ENCODE results near the gene NOC2L. TPM values are rescaled to one million over a fixed set of nuclear protein-coding genes. Genes with fewer than 3 reads are reported as not detected.
"Not testable (repeated sequence)": the region's sequence is repeated elsewhere in the genome, so short reads cannot be mapped to it uniquely, and the experiment has no call there.

The NOC2L gene
- total RNA-seq, 1 donor from 2014 or later = 106 TPM

DNA sequence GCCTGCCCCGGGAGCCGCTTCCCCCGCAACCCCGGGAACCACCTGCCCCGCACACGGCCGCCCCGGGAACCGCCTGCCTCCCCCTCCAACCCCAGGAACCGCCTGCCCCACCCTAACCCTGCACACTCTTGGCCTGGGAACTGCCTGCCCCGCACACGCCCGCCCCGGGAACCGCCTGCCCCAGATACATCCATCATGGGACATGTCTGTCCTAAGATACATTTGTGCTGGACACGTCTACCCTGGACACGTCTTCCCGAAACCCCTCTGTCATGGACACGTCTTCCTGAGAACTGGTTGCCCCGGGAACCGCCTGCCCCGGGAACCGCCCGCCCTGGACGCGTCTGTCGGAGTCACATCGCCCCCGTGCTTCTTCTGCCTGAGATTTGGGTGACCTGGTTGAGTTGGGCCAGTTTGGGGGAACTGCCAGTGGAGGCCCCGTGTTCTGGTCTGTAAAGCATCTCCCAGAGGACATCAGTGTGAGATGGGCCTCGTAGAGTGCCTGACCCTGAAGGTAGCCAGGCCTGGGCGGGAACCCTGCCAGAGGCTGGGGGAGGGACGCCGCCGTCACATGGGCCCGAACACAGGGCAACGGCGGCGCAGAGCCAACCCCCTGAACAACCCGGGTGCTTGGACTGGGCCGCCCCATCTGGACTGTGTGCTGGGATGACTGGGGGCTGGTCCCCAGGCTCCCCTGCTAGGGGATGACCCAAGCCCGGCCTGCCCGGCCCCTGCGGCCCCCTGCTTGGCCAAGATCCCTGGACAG lies 19.2 kb upstream of the NOC2L start:
- Mint-ChIP-seq H3K27ac (ENCODE audit: unreplicated experiment) (no peak overlapping the region), H3K4me1 (peaks cover 3% of the 10 kb centered on the region), H3K9me3 (peaks cover 3% of the 10 kb centered on the region), H3K27me3 (ENCODE audit: low read depth) (peaks cover 24% of the 10 kb centered on the region), H3K4me3 (no peak overlapping the region), H3K36me3 (ENCODE audit: low read depth) (peaks cover 3% of the 10 kb centered on the region)
- TF ChIP-seq, protein P1, sequence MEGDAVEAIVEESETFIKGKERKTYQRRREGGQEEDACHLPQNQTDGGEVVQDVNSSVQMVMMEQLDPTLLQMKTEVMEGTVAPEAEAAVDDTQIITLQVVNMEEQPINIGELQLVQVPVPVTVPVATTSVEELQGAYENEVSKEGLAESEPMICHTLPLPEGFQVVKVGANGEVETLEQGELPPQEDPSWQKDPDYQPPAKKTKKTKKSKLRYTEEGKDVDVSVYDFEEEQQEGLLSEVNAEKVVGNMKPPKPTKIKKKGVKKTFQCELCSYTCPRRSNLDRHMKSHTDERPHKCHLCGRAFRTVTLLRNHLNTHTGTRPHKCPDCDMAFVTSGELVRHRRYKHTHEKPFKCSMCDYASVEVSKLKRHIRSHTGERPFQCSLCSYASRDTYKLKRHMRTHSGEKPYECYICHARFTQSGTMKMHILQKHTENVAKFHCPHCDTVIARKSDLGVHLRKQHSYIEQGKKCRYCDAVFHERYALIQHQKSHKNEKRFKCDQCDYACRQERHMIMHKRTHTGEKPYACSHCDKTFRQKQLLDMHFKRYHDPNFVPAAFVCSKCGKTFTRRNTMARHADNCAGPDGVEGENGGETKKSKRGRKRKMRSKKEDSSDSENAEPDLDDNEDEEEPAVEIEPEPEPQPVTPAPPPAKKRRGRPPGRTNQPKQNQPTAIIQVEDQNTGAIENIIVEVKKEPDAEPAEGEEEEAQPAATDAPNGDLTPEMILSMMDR (conservative IDR thresholded peaks at IDR 0.05) = no peak
- no peak for DNase-seq (ENCODE audit: low read depth, low spot score)

DNA sequence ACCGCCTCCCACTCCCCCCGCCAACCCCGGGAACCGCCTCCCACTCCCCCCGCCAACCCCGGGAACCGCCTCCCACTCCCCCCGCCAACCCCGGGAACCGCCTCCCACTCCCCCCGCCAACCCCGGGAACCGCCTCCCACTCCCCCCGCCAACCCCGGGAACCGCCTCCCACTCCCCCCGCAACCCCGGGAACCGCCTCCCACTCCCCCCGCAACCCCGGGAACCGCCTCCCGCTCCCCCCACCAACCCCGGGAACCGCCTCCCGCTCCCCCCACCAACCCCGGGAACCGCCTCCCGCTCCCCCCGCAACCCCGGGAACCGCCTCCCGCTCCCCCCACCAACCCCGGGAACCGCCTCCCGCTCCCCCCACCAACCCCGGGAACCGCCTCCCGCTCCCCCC lies 17.7 kb upstream of the NOC2L start:
- not testable (repeated sequence) for H3K27ac Mint-ChIP-seq (ENCODE audit: unreplicated experiment); H3K9me3 Mint-ChIP-seq; DNase-seq (ENCODE audit: low read depth, low spot score); H3K4me3 Mint-ChIP-seq; H3K4me1 Mint-ChIP-seq; H3K36me3 Mint-ChIP-seq (ENCODE audit: low read depth)
- peaks cover 22% of the 10 kb centered on the region for H3K27me3 Mint-ChIP-seq (ENCODE audit: low read depth)

DNA sequence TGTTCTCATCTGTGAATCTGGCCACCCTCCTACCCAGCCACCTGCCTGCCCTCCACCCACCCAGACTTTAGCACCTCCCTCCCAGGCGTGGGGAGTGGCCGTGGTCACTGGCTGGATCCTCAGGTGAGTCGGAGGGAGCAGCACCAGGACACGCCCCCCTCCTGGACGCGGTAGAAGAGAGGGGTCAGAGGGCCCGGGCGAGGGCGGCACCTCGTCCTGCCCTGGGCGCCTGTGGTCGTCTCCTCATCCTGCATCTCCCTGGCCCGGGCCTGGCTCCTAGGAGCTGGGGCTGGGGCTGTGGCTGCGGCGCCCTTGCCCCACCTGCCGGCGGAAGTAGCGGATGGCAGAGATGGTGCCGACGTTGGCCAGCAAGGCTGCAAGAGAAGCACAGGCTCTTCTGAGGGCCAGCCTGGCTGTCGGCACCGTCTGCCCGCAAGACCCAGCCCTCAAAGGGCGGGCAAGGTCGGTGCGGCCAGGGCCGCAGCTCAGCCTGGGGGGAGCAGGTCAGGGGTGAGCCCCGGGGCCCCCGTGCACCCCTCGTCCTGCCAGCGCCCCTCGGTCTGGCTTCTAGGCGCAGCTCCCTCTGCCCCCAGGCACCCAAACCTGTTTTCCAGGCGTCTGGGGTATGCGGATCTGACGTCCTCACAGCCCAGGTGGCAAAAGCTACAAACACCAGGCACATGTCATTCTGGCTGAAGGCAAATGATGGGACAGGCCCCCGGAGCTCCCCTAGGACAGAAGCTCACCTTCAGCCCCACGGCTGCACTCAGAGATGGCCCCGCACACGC lies 17.0 kb upstream of the NOC2L start:
- DNase-seq (ENCODE audit: low read depth, low spot score) = peak; percentile 71
- H3K4me3 Mint-ChIP-seq = no peak overlapping the region
- H3K36me3 Mint-ChIP-seq (ENCODE audit: low read depth) = peaks cover 3% of the 10 kb centered on the region
- peaks cover 28% of the 10 kb centered on the region for H3K27me3 Mint-ChIP-seq (ENCODE audit: low read depth)
- TF ChIP-seq, protein P1 (conservative IDR thresholded peaks at IDR 0.05) = peak; percentile 82
- H3K27ac Mint-ChIP-seq (ENCODE audit: unreplicated experiment) = no peak overlapping the region
- peaks cover 3% of the 10 kb centered on the region for H3K9me3 Mint-ChIP-seq
- peaks cover 3% of the 10 kb centered on the region for H3K4me1 Mint-ChIP-seq

DNA sequence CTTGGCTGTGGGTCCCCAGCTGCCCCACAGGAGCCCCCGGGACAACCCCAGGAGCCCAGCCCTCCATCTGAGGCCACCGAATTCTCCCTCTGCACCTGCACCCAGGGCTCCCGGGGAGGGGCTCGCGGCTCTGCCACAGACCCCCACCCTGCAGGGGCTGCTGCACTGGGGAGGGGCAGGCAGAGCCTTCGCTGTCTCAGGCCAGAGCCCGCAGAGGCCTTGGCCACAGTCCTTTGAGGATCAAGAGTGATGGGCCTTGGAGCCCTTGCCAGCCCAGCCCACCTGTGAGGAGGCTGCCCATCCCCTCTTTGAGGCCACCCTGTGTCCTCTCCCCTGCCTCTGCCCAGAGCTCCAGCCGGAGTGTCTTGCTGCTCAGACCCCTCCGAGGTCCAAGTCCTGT lies 16.3 kb upstream of the NOC2L start:
- peaks cover 3% of the 10 kb centered on the region for H3K4me1 Mint-ChIP-seq
- no peak overlapping the region for H3K4me3 Mint-ChIP-seq
- peaks cover 3% of the 10 kb centered on the region for H3K36me3 Mint-ChIP-seq (ENCODE audit: low read depth)
- peaks cover 30% of the 10 kb centered on the region for H3K27me3 Mint-ChIP-seq (ENCODE audit: low read depth)
- peaks cover 3% of the 10 kb centered on the region for H3K9me3 Mint-ChIP-seq
- H3K27ac Mint-ChIP-seq (ENCODE audit: unreplicated experiment) = no peak overlapping the region
- no peak for DNase-seq (ENCODE audit: low read depth, low spot score)
- TF ChIP-seq, protein P1 (conservative IDR thresholded peaks at IDR 0.05) = no peak

DNA sequence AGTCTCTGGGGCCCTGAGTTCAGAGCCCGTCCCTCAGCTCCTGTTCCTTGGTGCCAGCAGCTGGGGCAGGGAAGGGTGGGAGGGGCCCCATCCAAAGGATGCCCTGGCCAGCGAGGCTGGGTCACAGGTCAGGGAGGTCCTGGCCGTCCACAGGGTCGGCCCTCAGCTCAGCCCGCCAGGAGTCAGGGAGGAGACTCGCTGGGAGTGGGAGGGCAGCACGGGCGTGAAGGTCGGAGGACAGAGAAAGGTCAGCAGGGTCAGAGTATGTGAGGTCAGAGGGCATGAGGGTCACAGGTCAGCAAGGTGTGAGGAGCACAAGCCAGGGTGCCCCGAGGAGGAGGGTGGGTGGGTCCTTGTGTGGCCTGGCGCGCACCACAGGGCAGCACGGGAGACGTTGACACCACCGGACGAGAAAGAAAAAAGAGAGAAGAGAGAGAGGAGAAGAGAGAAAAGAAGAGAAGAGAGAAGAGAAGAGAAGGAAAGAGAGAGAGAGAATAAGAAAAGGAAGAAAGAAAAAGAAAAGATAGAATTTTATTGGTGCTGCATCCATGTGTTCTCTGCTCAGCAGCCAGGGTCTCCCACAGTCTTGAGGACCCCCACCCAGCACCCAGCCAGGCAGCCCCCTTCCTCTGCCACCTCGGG lies 15.8 kb upstream of the NOC2L start:
- no peak for DNase-seq (ENCODE audit: low read depth, low spot score)
- peaks cover 35% of the 10 kb centered on the region for H3K27me3 Mint-ChIP-seq (ENCODE audit: low read depth)
- peaks cover 3% of the 10 kb centered on the region for H3K9me3 Mint-ChIP-seq
- H3K4me3 Mint-ChIP-seq = no peak overlapping the region
- H3K4me1 Mint-ChIP-seq = peaks cover 3% of the 10 kb centered on the region
- H3K36me3 Mint-ChIP-seq (ENCODE audit: low read depth) = peaks cover 3% of the 10 kb centered on the region
- TF ChIP-seq, protein P1 (conservative IDR thresholded peaks at IDR 0.05) = no peak
- no peak overlapping the region for H3K27ac Mint-ChIP-seq (ENCODE audit: unreplicated experiment)

All from neural crest cell (in vitro differentiated cells).